Suprapubic skin (tissue), 3 donors: ENCODE measurements around the gene BLVRB.

Experiments
- CTCF ChIP-seq, 2 donors: fragments of 200-600 bp in 1 of 2; fragments of 450-650 bp in 1 of 2; sonication (generic) in 1 of 2; IDR thresholded peaks; one replicate each; pipeline ENCODE4 v1.5.1; 2016 to 2019; ENCODE audit warnings: antibody characterized with exemption in 2 of 2, mild to moderate bottlenecking in 1 of 2, moderate library complexity in 1 of 2
- EP300 ChIP-seq: sonication (generic); formaldehyde crosslinking; IDR thresholded peaks from one replicate; pipeline ENCODE4 v1.6.1; 2017; ENCODE audit warnings: antibody characterized with exemption

- TF ChIP-seq EP300: no peak
- no peak for TF ChIP-seq CTCF (IDR thresholded peaks at IDR 0.05)
Measured at GRCh38 chr19:40453151-40453735, 12.3 kb downstream of the BLVRB start.
